Panc1 (cell line): ENCODE results near the gene TALDO1. TPM values are rescaled to one million over a fixed set of nuclear protein-coding genes. Genes with fewer than 3 reads are reported as not detected.
A peak's percentile ranks its signal among the peaks of the same experiment; 100 is the strongest.

ENCODE experiments used
- ATAC-seq: fragments of 200-7000 bp; cut with Tn5 transposase; 2 replicates; pipeline ENCODE4 v1.9.1; 2020; ENCODE audit warnings: mild to moderate bottlenecking, moderate library complexity
- BruUV-seq: library from RNA; stranded (reverse); fragments of 400-500 nt; replicated peaks from 2 replicates; lab custom pipeline; 2021; lab: Mats Ljungman, UMichigan
- CTCF ChIA-PET: fragments of 300-600 bp; sonication (Branson Sonifier 250); formaldehyde crosslinking; loops from one replicate; lab custom pipeline; 2022; ENCODE audit warnings: antibody characterized with exemption; lab: Charles Lee
- POLR2A ChIA-PET: fragments of 300-600 bp; sonication (Branson Sonifier 250); formaldehyde crosslinking; loops from one replicate; lab custom pipeline; 2022; ENCODE audit warnings: antibody characterized with exemption; lab: Charles Lee
- DNase-seq: peaks from one replicate; pipeline ENCODE4 v3.0.0-alpha.2; 2010; ENCODE audit warnings: low read depth, low spot score
- H3K27ac ChIP-seq: 2 replicates; pipeline ENCODE4 v1.5.1; 2011; ENCODE audit warnings: mild to moderate bottlenecking, low read length, inconsistent platforms
- H3K27me3 ChIP-seq: fragments of 200-500 bp; sonication (Bioruptor generic); 2 replicates; pipeline ENCODE4 v1.6.0; 2014; ENCODE audit warnings: low read length, inconsistent platforms; ENCODE audit not compliant: control insufficient read depth, insufficient read depth
- H3K36me3 ChIP-seq: fragments of 200-500 bp; sonication (Bioruptor generic); 2 replicates; pipeline ENCODE4 v1.5.1; 2014; ENCODE audit warnings: inconsistent platforms, mild to moderate bottlenecking, low read length, moderate library complexity; ENCODE audit not compliant: control insufficient read depth, insufficient read depth
- H3K4me1 ChIP-seq: 2 replicates; pipeline ENCODE4 v1.5.1; 2011; ENCODE audit warnings: inconsistent platforms, mild to moderate bottlenecking, low read length, moderate library complexity; ENCODE audit not compliant: control insufficient read depth, insufficient read depth
- H3K4me3 ChIP-seq, 2 experiments: 2 replicates each; pipeline ENCODE4 v1.5.1; 2011 to 2012; ENCODE audit warnings: low read depth in 2 of 2, low read length in 2 of 2, mild to moderate bottlenecking in 2 of 2, inconsistent platforms in 1 of 2, moderate library complexity in 1 of 2
- H3K9me3 ChIP-seq: fragments of 200-500 bp; sonication (Bioruptor generic); 2 replicates; pipeline ENCODE4 v1.5.1; 2014; ENCODE audit warnings: low read depth, mild to moderate bottlenecking, inconsistent platforms, low read length, moderate library complexity; ENCODE audit not compliant: control insufficient read depth, insufficient read depth
- CTCF ChIP-seq: fragments of 450-650 bp; IDR thresholded peaks from 2 replicates; pipeline ENCODE4 v1.5.1; 2017; ENCODE audit warnings: mild to moderate bottlenecking
- POLR2AphosphoS5 ChIP-seq: IDR thresholded peaks from 2 replicates; pipeline ENCODE4 v1.6.1; 2012; ENCODE audit warnings: mild to moderate bottlenecking, low read depth, low read length, moderate library complexity
- REST ChIP-seq, 2 experiments: IDR thresholded peaks; 2 replicates each; pipeline ENCODE4 v1.6.1; 2011 to 2012; ENCODE audit warnings: low read depth in 2 of 2, control low read depth in 1 of 2, low read length in 1 of 2, mild to moderate bottlenecking in 1 of 2, moderate library complexity in 1 of 2; ENCODE audit not compliant: insufficient read depth in 1 of 2
- SIN3A ChIP-seq: IDR thresholded peaks from 2 replicates; pipeline ENCODE4 v1.6.1; 2012; ENCODE audit warnings: low read depth, mild to moderate bottlenecking, low read length, moderate library complexity, borderline replicate concordance; ENCODE audit not compliant: insufficient read depth
- TCF7L2 ChIP-seq: IDR thresholded peaks from 2 replicates; pipeline ENCODE4 v1.6.1; 2011; ENCODE audit warnings: mild to moderate bottlenecking, low read depth, low read length, inconsistent platforms
- in situ Hi-C: cut with HindIII; loops from 2 replicates; pipeline ENCODE4 v1.10.0; 2016; ENCODE audit warnings: low sequenced_read_pairs, low pct_unique_long_range_greater_than_20kb
- intact Hi-C: fragments of 100-400 bp; cut with micrococcal nuclease; formaldehyde crosslinking; loops from one replicate; pipeline ENCODE4 v1.10.0; 2022; ENCODE audit not compliant: unreplicated experiment
- total RNA-seq: library from RNA; stranded (reverse); gene quantifications from one replicate; pipeline ENCODE4 v1.2.1, GENCODE V29; 2021; ENCODE audit not compliant: unreplicated experiment

TALDO1 gene
- total RNA-seq, 1 experiment from 2014 or later, result 257 TPM

GRCh38 chr11:794766-795633 is 47.7 kb downstream of the TALDO1 start:
- no TSS peak for BruUV-seq
- TF ChIP-seq POLR2AphosphoS5 (peak; percentile 42; the same call in 1 of the 2 replicates), SIN3A (0 out of 2 replicates have a peak, but pooled peaks have one; percentile 21), REST (IDR thresholded peaks at IDR 0.05; ENCODE audit: insufficient read depth in 1 of 2, low read depth in 2 of 2, low read length in 1 of 2) (no peak), CTCF (no peak), TCF7L2 (no peak)
- no peak for ATAC-seq
- Histone ChIP-seq H3K9me3 (no peaks in the 10 kb centered on the region), H3K27me3 (no peaks in the 10 kb centered on the region), H3K4me1 (peaks cover 56% of the 10 kb centered on the region), H3K27ac (peak overlapping the region; percentile 93), H3K36me3 (no peaks in the 10 kb centered on the region; the same call in none of the 2 replicates), H3K4me3 (peak overlapping the region; percentile 71 to 86)
- in situ Hi-C loops, result no loop called here
- no peak for DNase-seq
- ChIA-PET POLR2A (interaction anchor here (0.8 kb wide), 1 partner anchor 27 kb away, joined by 3 read pairs; no protein-coding TSS in a partner anchor), CTCF (no interaction called here)
- intact Hi-C loops, result no loop called here

GRCh38 chr11:795634-796564 is 48.6 kb downstream of the TALDO1 start:
- Histone ChIP-seq H3K9me3 (no peaks in the 10 kb centered on the region), H3K27ac (peak overlapping the region; percentile 93), H3K36me3 (no peaks in the 10 kb centered on the region; the same call in none of the 2 replicates), H3K4me3 (peak overlapping the region; percentile 71 to 86), H3K27me3 (no peaks in the 10 kb centered on the region), H3K4me1 (peaks cover 49% of the 10 kb centered on the region)
- in situ Hi-C loops, result no loop called here
- TF ChIP-seq POLR2AphosphoS5, result peak; percentile 66
- no peak for TF ChIP-seq CTCF
- TF ChIP-seq SIN3A, result no peak
- no peak for TF ChIP-seq TCF7L2
- TF ChIP-seq REST (IDR thresholded peaks at IDR 0.05; ENCODE audit: insufficient read depth in 1 of 2, low read depth in 2 of 2, low read length in 1 of 2), result no peak
- DNase-seq (no peak), ATAC-seq (peak; percentile 33)
- ChIA-PET POLR2A (interaction anchor here (0.8 kb wide), 1 partner anchor 26 kb away, joined by 3 read pairs; no protein-coding TSS in a partner anchor), CTCF (no interaction called here)
- intact Hi-C loops, result no loop called here
- no TSS peak for BruUV-seq
